SK-N-SH (cell line): ENCODE results near the gene ABCC10. TPM values are rescaled to one million over a fixed set of nuclear protein-coding genes. Genes with fewer than 3 reads are reported as not detected.

Experiments used
- CTCF ChIA-PET: fragments of 300-600, 350-600 bp; formaldehyde crosslinking; extraction: SDS; loops from one replicate; lab custom pipeline; 2021; lab: Yijun Ruan, JAX
- POLR2A ChIA-PET: fragments of 350-600 bp; sonication (Branson Sonifier 250); formaldehyde crosslinking; extraction: SDS; loops from one replicate; lab custom pipeline; 2020; ENCODE audit warnings: antibody characterized with exemption, inconsistent platforms; lab: Yijun Ruan, JAX
- DNase-seq: peaks from one replicate; pipeline ENCODE4 v3.0.0; 2012
- H2AFZ ChIP-seq: fragments of 200-600 bp; sonication (generic); 2 replicates; pipeline ENCODE4 v1.8.1; 2016; ENCODE audit warnings: antibody characterized with exemption, mild to moderate bottlenecking, low read depth
- H3F3A ChIP-seq: fragments of 200-600 bp; sonication (generic); replicated peaks from 2 replicates; pipeline ENCODE3; 2016; ENCODE audit warnings: antibody characterized with exemption, mild to moderate bottlenecking; ENCODE audit not compliant: insufficient read depth
- H3K27ac ChIP-seq, 2 experiments: fragments of 200-500 bp in 1 of 2; fragments of 200-600 bp in 1 of 2; sonication (Bioruptor generic) in 1 of 2; sonication (generic), shearing (Covaris generic) in 1 of 2; 2 replicates each; pipeline versions ENCODE4 v1.5.1 to v1.6.1; 2014 to 2016; ENCODE audit warnings: low read depth in 2 of 2, inconsistent platforms in 1 of 2, low read length in 1 of 2, mild to moderate bottlenecking in 1 of 2, mixed read lengths in 1 of 2
- H3K27me3 ChIP-seq: fragments of 200-600 bp; sonication (generic), shearing (Covaris generic); 2 replicates; pipeline ENCODE4 v1.6.1; 2016; ENCODE audit warnings: mixed run types; ENCODE audit not compliant: insufficient read depth
- H3K36me3 ChIP-seq, 2 experiments: fragments of 200-500 bp in 1 of 2; fragments of 200-600 bp in 1 of 2; sonication (Bioruptor generic) in 1 of 2; sonication (generic) in 1 of 2; replicated peaks in 1 of 2; 2 replicates each; pipeline versions ENCODE3 to v1.5.1; 2014 to 2016; ENCODE audit warnings: low read length in 1 of 2, mild to moderate bottlenecking in 1 of 2; ENCODE audit not compliant: insufficient read depth in 2 of 2, control insufficient read depth in 1 of 2
- H3K4me1 ChIP-seq, 2 experiments: fragments of 200-500 bp in 1 of 2; fragments of 200-600 bp in 1 of 2; sonication (Bioruptor generic) in 1 of 2; sonication (generic), shearing (Covaris generic) in 1 of 2; 2 replicates each; pipeline versions ENCODE4 v1.5.1 to v1.6.1; 2014 to 2016; ENCODE audit warnings: low read depth in 1 of 2, low read length in 1 of 2, mixed run types in 1 of 2; ENCODE audit not compliant: insufficient read depth in 2 of 2, control insufficient read depth in 1 of 2
- H3K4me2 ChIP-seq: fragments of 200-600 bp; sonication (generic), shearing (Covaris generic); 2 replicates; pipeline ENCODE4 v1.6.1; 2017; ENCODE audit warnings: mixed run types
- H3K4me3 ChIP-seq, 2 experiments: fragments of 200-500 bp in 1 of 2; fragments of 200-600 bp in 1 of 2; sonication (Bioruptor generic) in 1 of 2; sonication (generic), shearing (Covaris generic) in 1 of 2; 2 replicates each; pipeline versions ENCODE4 v1.5.1 to v1.8.1; 2014 to 2016; ENCODE audit warnings: low read depth in 2 of 2, inconsistent platforms in 1 of 2, low read length in 1 of 2, mild to moderate bottlenecking in 1 of 2, mixed read lengths in 1 of 2, moderate library complexity in 1 of 2
- H3K79me2 ChIP-seq: fragments of 200-600 bp; sonication (generic); 2 replicates; pipeline ENCODE4 v1.8.1; 2017; ENCODE audit warnings: mild to moderate bottlenecking; ENCODE audit not compliant: insufficient read depth
- H3K9ac ChIP-seq: fragments of 200-600 bp; sonication (generic); 2 replicates; pipeline ENCODE4 v1.6.1; 2017; ENCODE audit warnings: mixed run types
- H3K9me2 ChIP-seq: fragments of 200-600 bp; sonication (generic); 2 replicates; pipeline ENCODE4 v1.6.1; 2017; ENCODE audit warnings: mixed run types
- H3K9me3 ChIP-seq: fragments of 200-600 bp; sonication (generic); 2 replicates; pipeline ENCODE4 v1.6.1; 2017; ENCODE audit warnings: mixed run types, mild to moderate bottlenecking, moderate library complexity
- H4K20me1 ChIP-seq: fragments of 200-600 bp; sonication (generic); 2 replicates; pipeline ENCODE4 v1.6.1; 2017; ENCODE audit warnings: mild to moderate bottlenecking, mixed run types; ENCODE audit not compliant: insufficient read depth
- CHD2 ChIP-seq: fragments of 150-350 bp; IDR thresholded peaks from 2 replicates; pipeline ENCODE4 v1.6.1; 2018; ENCODE audit warnings: low read length; ENCODE audit not compliant: partially characterized antibody
- CTCF ChIP-seq: fragments of 200-600 bp; sonication (generic); IDR thresholded peaks from 2 replicates; pipeline ENCODE4 v1.6.1; 2017; ENCODE audit warnings: antibody characterized with exemption, mild to moderate bottlenecking, moderate library complexity
- EZH2phosphoT487 ChIP-seq: fragments of 200-600 bp; sonication (generic); IDR thresholded peaks from 2 replicates; pipeline ENCODE4 v1.6.1; 2017; ENCODE audit warnings: low read depth, mixed run types, mild to moderate bottlenecking, antibody characterized with exemption, moderate library complexity, borderline replicate concordance
- FOXJ3 ChIP-seq: sonication (generic); formaldehyde crosslinking; IDR thresholded peaks from 2 replicates; pipeline ENCODE4 v1.5.1; 2020; ENCODE audit warnings: mild to moderate bottlenecking, missing genetic modification reagents
- FOXM1 ChIP-seq: IDR thresholded peaks from 2 replicates; pipeline ENCODE4 v1.4.0; 2012; ENCODE audit warnings: low read depth, mild to moderate bottlenecking
- GABPA ChIP-seq: IDR thresholded peaks from 2 replicates; pipeline ENCODE4 v1.4.0; 2012; ENCODE audit warnings: low read depth, mild to moderate bottlenecking
- JUND ChIP-seq: IDR thresholded peaks from 2 replicates; pipeline ENCODE4 v1.4.0; 2012
- NRF1 ChIP-seq: IDR thresholded peaks from 2 replicates; pipeline ENCODE4 v1.6.1; 2012; ENCODE audit warnings: low read depth, mild to moderate bottlenecking, low read length
- RCOR1 ChIP-seq: fragments of 150-350 bp; IDR thresholded peaks from 2 replicates; pipeline ENCODE4 v1.6.1; 2017; ENCODE audit warnings: antibody characterized with exemption, low read length
- RFX5 ChIP-seq: IDR thresholded peaks from 2 replicates; pipeline ENCODE4 v1.6.1; 2012; ENCODE audit warnings: mild to moderate bottlenecking, improper control_type of control experiment, low read length
- SMC3 ChIP-seq: IDR thresholded peaks from 2 replicates; pipeline ENCODE4 v1.6.1; 2012; ENCODE audit warnings: low read depth, low read length, improper control_type of control experiment
- TEAD4 ChIP-seq: IDR thresholded peaks from 2 replicates; pipeline ENCODE4 v1.4.0; 2012; ENCODE audit warnings: mild to moderate bottlenecking, borderline replicate concordance; ENCODE audit not compliant: insufficient read depth
- WGBS: methylation state at CpG from one replicate; pipeline ENCODE4 v1.1.6; 2017; ENCODE audit warnings: low lambda C conversion rate; 5-methylcytosine and 5-hydroxymethylcytosine counted together
- polyA plus RNA-seq, 3 experiments: library from polyadenylated mRNA; depleted of rRNA; stranded (reverse); fragments of >200 nt; gene quantifications; 2 replicates each; pipeline ENCODE4 v1.2.3, GENCODE V29; 2012
- TF ChIP-seq, protein P1 (sequence below): fragments of 150-350 bp; IDR thresholded peaks from 2 replicates; pipeline ENCODE4 v1.6.1; 2016; ENCODE audit warnings: mild to moderate bottlenecking, low read depth, low read length
- TF ChIP-seq, protein P2 (sequence below): IDR thresholded peaks from 2 replicates; pipeline ENCODE4 v1.4.0; 2012; ENCODE audit warnings: low read depth
- TF ChIP-seq, protein P3 (sequence below): fragments of 150-350 bp; IDR thresholded peaks from 2 replicates; pipeline ENCODE4 v1.6.1; 2017; ENCODE audit warnings: antibody characterized with exemption, low read length, low read depth, borderline replicate concordance

Gene ABCC10
- polyA plus RNA-seq, 1 of the 3 experiments (the other 2 are of a cell fraction): 28.3 TPM

GRCh38 chr6:43445576-43445975, 18.2 kb downstream of the ABCC10 start (continued):
- no peak for TF ChIP-seq CTCF

DNA sequence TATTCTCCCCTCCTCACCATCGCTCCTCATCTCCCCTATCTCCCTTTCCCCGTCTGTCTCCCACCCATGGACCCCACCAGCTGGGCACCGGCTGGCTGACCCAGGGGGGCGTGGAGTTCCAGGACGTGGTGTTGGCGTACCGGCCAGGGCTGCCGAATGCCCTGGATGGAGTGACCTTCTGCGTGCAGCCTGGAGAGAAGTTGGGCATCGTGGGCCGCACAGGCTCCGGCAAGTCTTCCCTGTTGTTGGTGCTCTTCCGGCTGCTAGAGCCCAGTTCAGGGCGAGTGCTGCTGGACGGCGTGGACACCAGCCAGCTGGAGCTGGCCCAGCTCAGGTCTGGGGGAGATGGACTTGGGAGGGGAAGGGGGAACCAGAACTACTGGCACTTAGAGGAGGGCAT, 20.3 kb downstream of the ABCC10 start:
- 95% methylated on average over 16 of the region's 16 CpGs for WGBS
- TF ChIP-seq NRF1 (no peak), FOXM1 (no peak), TEAD4 (no peak), RCOR1 (no peak), FOXJ3 (no peak), EZH2phosphoT487 (no peak), JUND (no peak), CHD2 (no peak), RFX5 (no peak), CTCF (no peak), GABPA (no peak), SMC3 (no peak)
- TF ChIP-seq, protein P1, sequence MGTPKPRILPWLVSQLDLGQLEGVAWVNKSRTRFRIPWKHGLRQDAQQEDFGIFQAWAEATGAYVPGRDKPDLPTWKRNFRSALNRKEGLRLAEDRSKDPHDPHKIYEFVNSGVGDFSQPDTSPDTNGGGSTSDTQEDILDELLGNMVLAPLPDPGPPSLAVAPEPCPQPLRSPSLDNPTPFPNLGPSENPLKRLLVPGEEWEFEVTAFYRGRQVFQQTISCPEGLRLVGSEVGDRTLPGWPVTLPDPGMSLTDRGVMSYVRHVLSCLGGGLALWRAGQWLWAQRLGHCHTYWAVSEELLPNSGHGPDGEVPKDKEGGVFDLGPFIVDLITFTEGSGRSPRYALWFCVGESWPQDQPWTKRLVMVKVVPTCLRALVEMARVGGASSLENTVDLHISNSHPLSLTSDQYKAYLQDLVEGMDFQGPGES: no peak
- TF ChIP-seq, protein P2, sequence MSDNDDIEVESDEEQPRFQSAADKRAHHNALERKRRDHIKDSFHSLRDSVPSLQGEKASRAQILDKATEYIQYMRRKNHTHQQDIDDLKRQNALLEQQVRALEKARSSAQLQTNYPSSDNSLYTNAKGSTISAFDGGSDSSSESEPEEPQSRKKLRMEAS: no peak
- TF ChIP-seq, protein P3, sequence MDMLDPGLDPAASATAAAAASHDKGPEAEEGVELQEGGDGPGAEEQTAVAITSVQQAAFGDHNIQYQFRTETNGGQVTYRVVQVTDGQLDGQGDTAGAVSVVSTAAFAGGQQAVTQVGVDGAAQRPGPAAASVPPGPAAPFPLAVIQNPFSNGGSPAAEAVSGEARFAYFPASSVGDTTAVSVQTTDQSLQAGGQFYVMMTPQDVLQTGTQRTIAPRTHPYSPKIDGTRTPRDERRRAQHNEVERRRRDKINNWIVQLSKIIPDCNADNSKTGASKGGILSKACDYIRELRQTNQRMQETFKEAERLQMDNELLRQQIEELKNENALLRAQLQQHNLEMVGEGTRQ: no peak
- ChIA-PET CTCF (interaction anchor here (0.6 to 6.1 kb wide), 6 partner anchors 12 to 61 kb away, joined by 3 to 35 read pairs (median 3); no protein-coding TSS in a partner anchor), POLR2A (interaction anchor here (0.6 to 1.5 kb wide), 3 partner anchors 30 to 1591 kb away, joined by 3 to 4 read pairs (median 3); partner anchors contain the start of genes POLR1C, TJAP1 and YIPF3)
- H3K27ac ChIP-seq: no peak overlapping the region
- no peak for DNase-seq
- no peaks in the 10 kb centered on the region for H4K20me1 ChIP-seq
- no peaks in the 10 kb centered on the region for H3K9me3 ChIP-seq
- H3F3A ChIP-seq: no peaks in the 10 kb centered on the region
- H3K9ac ChIP-seq: no peak overlapping the region
- no peaks in the 10 kb centered on the region for H3K27me3 ChIP-seq
- peaks cover 3 to 54% of the 10 kb centered on the region in 2 experiments for H3K36me3 ChIP-seq
- no peaks in the 10 kb centered on the region for H3K9me2 ChIP-seq
- H3K4me3 ChIP-seq: no peak overlapping the region
- no peak overlapping the region for H2AFZ ChIP-seq
- H3K4me2 ChIP-seq: no peak overlapping the region
- no peaks in the 10 kb centered on the region for H3K4me1 ChIP-seq
- no peaks in the 10 kb centered on the region for H3K79me2 ChIP-seq
